Parathyroid adenoma (tissue), 2 donors: ENCODE data around the gene ESAM.

Source experiments
- H2AFZ ChIP-seq: fragments of 300-600 bp; sonication (generic); one replicate; pipeline ENCODE4 v1.7.0; 2017; ENCODE audit warnings: antibody characterized with exemption, mild to moderate bottlenecking
- H3K27ac ChIP-seq: fragments of 300-600 bp; sonication (generic); one replicate; pipeline ENCODE4 v1.7.0; 2017
- H3K27me3 ChIP-seq: fragments of 300-600 bp; sonication (generic); one replicate; pipeline ENCODE4 v1.7.0; 2017; ENCODE audit warnings: low read length; ENCODE audit not compliant: control insufficient read depth, insufficient read depth
- H3K36me3 ChIP-seq: fragments of 300-600 bp; sonication (generic); one replicate; pipeline ENCODE4 v1.7.0; 2017; ENCODE audit warnings: low read length; ENCODE audit not compliant: control insufficient read depth, insufficient read depth
- H3K4me1 ChIP-seq: fragments of 300-600 bp; sonication (generic); one replicate; pipeline ENCODE4 v1.7.0; 2017; ENCODE audit warnings: control low read depth
- H3K4me2 ChIP-seq: fragments of 300-600 bp; sonication (generic); one replicate; pipeline ENCODE4 v1.7.0; 2017; ENCODE audit warnings: low read length
- H3K4me3 ChIP-seq: fragments of 300-600 bp; sonication (generic); one replicate; pipeline ENCODE4 v1.7.0; 2017; ENCODE audit warnings: low read depth, low read length
- H3K79me2 ChIP-seq: fragments of 300-600 bp; sonication (generic); one replicate; pipeline ENCODE4 v1.7.0; 2017; ENCODE audit warnings: control low read depth
- H3K9ac ChIP-seq: fragments of 300-600 bp; sonication (generic); one replicate; pipeline ENCODE4 v1.7.0; 2017; ENCODE audit warnings: mild to moderate bottlenecking
- H3K9me3 ChIP-seq: fragments of 300-600 bp; sonication (generic); one replicate; pipeline ENCODE4 v1.7.0; 2017; ENCODE audit warnings: low read length; ENCODE audit not compliant: control insufficient read depth
- TF ChIP-seq, protein P1 (sequence below): fragments of 300-600 bp; sonication (generic); IDR thresholded peaks from one replicate; pipeline ENCODE4 v1.7.0; 2017; ENCODE audit warnings: antibody characterized with exemption, mild to moderate bottlenecking
- donor health status: primary hyperparathyroidism.

The ESAM gene

DNA sequence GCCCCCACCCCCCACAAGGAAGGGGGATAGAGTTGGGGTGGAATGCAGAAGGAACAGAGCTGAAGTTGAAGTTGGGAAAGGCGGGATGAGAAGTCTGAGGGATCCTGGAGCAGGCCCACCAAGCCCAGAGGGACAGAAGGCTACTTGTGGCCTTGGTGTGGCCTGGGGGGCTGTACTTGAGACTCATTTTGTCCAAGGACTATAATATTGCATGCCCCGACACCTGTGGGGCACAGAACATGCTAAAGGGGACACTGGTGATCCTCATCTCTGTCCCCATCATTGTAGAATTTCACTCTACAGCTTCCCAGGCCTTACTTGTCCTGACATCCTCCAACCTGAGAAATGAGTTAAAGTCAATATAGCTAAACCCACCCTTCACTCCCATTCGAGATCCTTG lies 1.3 kb downstream of the ESAM start:
- Histone ChIP-seq H3K36me3 (no peaks in the 10 kb centered on the region), H3K4me2 (peak overlapping the region; percentile 55), H3K79me2 (no peaks in the 10 kb centered on the region), H3K27me3 (no peaks in the 10 kb centered on the region), H3K9ac (no peak overlapping the region), H2AFZ (no peak overlapping the region), H3K9me3 (no peaks in the 10 kb centered on the region), H3K4me1 (peaks cover 6% of the 10 kb centered on the region), H3K27ac (peak overlapping the region; percentile 77), H3K4me3 (peak overlapping the region; percentile 57)
- TF ChIP-seq, protein P1, sequence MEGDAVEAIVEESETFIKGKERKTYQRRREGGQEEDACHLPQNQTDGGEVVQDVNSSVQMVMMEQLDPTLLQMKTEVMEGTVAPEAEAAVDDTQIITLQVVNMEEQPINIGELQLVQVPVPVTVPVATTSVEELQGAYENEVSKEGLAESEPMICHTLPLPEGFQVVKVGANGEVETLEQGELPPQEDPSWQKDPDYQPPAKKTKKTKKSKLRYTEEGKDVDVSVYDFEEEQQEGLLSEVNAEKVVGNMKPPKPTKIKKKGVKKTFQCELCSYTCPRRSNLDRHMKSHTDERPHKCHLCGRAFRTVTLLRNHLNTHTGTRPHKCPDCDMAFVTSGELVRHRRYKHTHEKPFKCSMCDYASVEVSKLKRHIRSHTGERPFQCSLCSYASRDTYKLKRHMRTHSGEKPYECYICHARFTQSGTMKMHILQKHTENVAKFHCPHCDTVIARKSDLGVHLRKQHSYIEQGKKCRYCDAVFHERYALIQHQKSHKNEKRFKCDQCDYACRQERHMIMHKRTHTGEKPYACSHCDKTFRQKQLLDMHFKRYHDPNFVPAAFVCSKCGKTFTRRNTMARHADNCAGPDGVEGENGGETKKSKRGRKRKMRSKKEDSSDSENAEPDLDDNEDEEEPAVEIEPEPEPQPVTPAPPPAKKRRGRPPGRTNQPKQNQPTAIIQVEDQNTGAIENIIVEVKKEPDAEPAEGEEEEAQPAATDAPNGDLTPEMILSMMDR = no peak

DNA sequence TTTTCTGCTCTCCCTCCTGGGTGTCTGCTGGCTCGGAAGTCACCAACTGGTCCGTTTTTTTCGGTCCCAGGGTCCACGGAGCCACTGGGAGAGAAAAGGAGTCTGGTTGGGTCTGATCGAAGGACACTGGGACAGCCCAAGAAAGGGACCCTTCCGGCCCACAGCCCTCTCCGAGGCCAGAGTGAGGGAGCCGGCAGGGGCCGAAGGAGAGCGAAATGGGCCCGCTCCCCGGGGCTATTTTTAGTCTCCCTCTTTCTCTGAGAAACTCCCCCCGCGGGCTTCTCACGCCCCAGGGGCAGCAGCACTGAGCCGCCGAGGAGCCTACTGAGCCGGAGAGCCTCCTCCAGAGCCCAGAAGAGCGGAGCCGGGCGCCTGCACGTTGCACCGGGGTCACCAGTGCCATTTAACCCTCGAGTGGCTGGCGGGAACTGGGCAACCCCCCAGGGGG lies 1.9 kb downstream of the ESAM start:
- Histone ChIP-seq H2AFZ (no peak overlapping the region), H3K4me1 (peaks cover 6% of the 10 kb centered on the region), H3K27me3 (no peaks in the 10 kb centered on the region), H3K9me3 (no peaks in the 10 kb centered on the region), H3K36me3 (no peaks in the 10 kb centered on the region), H3K4me3 (peak overlapping the region; percentile 57), H3K79me2 (no peaks in the 10 kb centered on the region), H3K9ac (no peak overlapping the region), H3K27ac (peak overlapping the region; percentile 77), H3K4me2 (peak overlapping the region; percentile 55)
- TF ChIP-seq, protein P1 = no peak

DNA sequence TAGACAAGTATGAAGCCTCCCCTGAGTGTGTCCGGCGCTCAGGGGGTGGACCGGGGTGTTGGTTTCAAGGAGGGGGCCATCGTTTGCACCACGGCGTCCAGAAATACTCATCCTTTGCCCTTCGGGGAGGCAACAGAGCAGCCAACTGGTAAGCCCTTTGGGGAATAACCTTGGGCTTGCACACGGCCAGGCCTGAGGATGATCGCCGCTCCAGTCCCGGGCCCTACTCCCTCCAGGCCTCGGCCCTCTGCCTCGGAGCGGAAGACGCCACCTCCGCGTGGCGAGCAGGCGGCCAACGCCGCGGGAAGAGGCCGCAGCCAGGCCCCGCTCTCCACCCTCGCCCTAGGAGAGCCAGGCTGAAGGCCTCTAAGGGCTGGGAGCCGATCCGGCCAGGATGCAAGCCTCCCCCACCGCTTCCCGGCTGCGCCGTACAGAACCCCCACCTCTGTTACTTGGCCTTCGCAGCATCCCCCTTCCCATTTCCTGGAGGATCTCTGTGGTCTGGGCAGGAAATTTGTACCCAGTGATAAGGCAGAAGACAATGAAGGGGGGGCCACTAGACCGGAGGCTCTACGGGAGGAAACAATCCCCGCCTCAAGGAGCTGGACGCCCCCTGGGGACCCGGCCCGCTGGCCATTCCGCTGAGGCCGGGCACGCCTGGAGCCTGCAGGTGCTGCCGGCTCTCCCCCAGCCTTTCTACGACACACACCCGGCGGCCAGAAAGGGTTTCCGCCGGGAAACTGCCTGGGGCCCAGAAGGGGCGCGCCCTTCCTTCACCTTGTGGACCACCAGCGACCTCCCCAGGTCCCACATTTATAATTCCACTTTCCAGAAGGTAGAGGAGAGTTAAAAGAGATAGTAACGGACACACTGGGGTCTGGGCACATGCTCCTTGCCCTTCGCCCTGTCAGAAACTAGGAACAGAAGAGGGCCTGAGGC lies 2.6 kb downstream of the ESAM start:
- H3K36me3 ChIP-seq = no peaks in the 10 kb centered on the region
- H3K4me1 ChIP-seq = peaks cover 6% of the 10 kb centered on the region
- no peak overlapping the region for H3K4me2 ChIP-seq
- no peaks in the 10 kb centered on the region for H3K9me3 ChIP-seq
- H3K9ac ChIP-seq = no peak overlapping the region
- no peak overlapping the region for H2AFZ ChIP-seq
- H3K27me3 ChIP-seq = no peaks in the 10 kb centered on the region
- H3K27ac ChIP-seq = peak overlapping the region; percentile 77
- peak overlapping the region; percentile 57 for H3K4me3 ChIP-seq
- H3K79me2 ChIP-seq = no peaks in the 10 kb centered on the region
- TF ChIP-seq, protein P1 = no peak

DNA sequence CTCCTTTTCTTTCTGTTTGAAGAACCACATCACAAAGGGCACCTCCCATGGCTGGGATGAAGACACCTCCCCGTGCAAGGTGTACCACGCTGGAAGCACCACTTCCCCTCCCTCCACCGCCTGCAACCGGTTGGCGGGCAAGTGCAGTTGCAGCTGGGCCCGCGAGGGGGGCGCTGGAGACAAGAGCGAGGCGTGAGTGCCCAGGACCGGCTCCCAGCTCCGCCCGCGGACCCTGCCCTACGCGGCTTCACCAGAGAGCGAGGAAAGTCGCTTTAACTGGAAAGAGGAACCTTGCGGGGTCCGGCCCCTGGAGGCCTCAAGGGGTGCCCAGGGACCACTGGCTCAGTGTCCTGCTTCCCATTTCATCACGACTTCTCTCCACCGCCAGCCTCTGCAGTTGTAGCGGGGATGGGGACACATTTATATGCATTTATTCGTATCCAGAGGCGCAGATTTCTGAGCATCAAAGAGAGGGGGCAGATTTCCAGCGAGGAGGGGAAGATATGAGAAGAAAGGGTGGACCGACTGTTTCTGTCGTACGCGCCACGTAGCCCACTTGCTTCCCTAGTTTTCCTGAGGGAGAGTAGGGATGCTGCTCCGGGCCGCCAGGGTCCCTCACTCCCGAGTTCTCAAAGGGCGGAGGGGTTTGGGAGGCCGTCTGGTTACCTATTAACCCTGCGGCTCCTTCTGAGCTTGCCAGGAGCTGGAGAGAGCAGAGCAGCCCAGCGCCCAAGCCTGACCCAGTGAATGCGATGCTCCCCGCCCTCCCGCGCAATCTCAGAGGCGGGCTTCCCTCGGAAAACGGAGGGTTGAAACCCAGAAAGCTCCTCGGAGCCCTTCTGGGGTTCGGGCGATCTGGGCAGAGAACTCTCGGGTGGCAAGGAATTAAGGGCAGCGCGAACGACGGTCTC lies 3.5 kb downstream of the ESAM start:
- H2AFZ ChIP-seq = peak overlapping the region; percentile 50
- no peaks in the 10 kb centered on the region for H3K27me3 ChIP-seq

More for the DNA sequence above, 3.5 kb downstream of the ESAM start:
- no peaks in the 10 kb centered on the region for H3K79me2 ChIP-seq
- TF ChIP-seq, protein P1 = peak; percentile 61
- H3K9ac ChIP-seq = no peak overlapping the region
- no peaks in the 10 kb centered on the region for H3K36me3 ChIP-seq
- peak overlapping the region; percentile 54 for H3K27ac ChIP-seq
- no peaks in the 10 kb centered on the region for H3K9me3 ChIP-seq
- H3K4me1 ChIP-seq = peaks cover under 1% of the 10 kb centered on the region
- peak overlapping the region; percentile 30 for H3K4me2 ChIP-seq
- H3K4me3 ChIP-seq = no peak overlapping the region
